NOMO-1 treated with DMSO at 0.1 percent for 48 hours (cell line): ENCODE measurements around the gene ACACA.
A peak's percentile ranks its signal among the peaks of the same experiment; 100 is the strongest.

Experiments
- DNase-seq: peaks from one replicate; lab custom pipeline; 2025; ENCODE audit not compliant: unreplicated experiment; lab: John Stamatoyannopoulos, UW

Gene ACACA

DNA sequence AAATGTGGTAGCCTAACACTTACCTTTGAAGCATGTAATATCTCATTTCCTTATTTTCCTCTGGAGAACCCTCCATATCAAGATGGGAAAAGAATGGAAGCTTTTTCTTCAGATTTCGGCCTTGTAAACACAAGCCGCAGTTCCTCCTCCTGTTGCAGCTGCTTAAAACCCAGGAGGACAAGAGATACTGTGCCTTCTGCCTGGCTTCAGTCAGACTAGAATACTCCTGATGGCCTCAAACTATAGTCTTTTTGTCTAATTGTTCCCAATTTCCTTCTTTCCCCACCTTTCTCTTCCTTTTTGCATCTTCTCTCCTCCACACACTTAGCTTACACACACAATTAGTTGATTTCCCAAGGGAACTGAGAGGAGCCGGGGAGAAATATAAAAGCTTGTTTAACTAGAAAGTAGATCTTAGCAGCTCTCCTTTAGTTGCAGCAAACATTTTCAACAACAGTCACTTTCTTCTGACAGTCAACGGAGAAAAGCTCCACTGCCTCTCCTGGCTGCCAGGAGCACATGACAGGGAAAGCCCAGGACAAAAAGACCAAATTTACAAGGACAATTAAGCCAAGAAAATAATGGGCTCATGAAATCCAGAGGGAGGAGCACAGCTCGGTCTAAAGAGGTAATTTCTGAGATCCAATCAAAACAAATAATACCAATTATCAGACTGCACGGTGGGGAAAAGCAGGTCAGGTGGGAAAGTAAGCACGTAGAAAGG lies 107.2 kb downstream of the ACACA start:
- no peak for DNase-seq

DNA sequence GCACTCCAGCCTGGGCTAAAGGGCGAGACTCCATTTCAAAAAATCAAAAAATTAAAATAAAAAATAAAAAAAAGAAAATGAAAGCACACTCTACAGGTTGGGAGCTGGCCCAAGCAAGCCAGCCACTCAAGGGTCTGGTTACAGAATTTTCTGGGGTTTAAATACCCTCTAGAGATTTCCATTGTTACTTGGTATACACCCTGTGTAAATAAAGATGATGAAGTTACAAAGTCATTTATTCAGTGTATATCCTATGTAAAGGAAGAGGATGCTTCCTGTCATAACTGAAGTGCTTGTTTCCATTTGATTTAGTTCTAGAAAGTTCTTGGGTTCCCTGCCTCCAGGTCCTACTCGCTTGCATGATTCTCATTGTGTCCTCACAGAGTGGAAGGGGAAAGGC lies 110.7 kb downstream of the ACACA start:
- DNase-seq: no peak

GRCh38 chr17:37294888-37295287 lies 111.7 kb downstream of the ACACA start:
- no peak for DNase-seq

DNA sequence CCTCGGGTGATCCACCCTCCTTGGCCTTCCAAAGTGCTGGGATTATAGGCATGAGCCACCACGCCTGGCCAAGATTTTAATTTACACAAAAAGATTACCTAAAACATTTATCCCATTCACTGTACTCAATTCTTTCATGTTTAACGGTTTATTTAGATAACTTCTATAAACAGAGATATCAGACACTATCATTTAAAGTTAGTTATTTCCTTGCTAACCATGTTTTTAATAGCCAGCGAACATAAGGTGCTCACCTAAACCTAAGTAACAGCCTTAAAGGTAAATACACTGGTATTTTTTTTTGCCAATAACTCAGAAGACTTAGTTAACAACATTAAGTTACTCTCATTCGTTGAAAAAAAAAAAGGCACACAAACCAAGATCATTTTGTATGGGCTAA lies 112.9 kb downstream of the ACACA start:
- no peak for DNase-seq

GRCh38 chr17:37292429-37293139 lies 114.1 kb downstream of the ACACA start:
- DNase-seq: peak; percentile 84

DNA sequence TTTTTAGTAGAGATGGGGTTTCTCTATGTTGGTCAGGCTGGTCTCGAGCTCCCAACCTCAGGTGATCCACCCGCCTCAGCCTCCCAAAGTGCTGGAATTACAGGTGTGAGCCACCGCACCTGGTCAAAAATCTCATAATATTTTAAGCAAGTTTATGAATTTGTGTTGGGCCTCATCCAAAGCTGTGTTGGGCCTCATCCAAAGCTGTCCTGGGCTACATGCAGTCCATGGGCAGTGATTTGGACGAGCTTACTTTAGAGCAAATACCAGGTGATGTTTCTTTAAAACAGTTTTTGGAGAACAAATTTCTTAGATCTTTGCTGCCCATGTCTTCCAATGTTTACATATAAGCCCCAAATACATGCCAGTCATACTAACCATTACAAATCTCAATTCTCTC lies 115.3 kb downstream of the ACACA start:
- DNase-seq: no peak

GRCh38 chr17:37286430-37286829 lies 120.2 kb downstream of the ACACA start:
- DNase-seq: no peak

GRCh38 chr17:37284191-37284590 lies 122.4 kb downstream of the ACACA start:
- no peak for DNase-seq

DNA sequence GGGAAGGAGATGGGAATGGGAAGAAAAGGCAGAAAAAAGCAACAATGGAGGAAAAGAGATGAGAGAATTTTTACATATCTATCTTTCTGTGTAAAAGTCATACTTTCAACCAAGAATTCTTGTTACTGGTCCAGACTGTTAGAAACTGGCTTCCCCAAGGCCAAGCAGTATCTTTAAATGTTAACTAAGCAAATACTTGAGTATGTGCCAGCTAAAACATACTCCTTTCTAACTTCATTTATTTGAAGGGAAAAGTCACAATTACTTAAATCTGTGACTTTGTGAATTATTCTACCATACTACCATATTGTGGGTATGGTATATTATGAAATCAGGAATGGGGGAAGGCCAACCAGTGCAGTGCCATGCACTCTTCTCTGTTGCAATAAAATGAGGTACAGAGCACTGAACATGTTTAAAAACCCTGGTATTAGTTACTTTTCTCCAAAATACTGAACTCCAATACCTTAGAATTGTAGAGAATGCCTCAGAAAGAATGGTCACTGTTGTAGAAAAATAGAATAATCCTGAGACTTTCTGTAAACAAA lies 123.1 kb downstream of the ACACA start:
- DNase-seq: no peak

GRCh38 chr17:37280841-37281240 lies 125.8 kb downstream of the ACACA start:
- DNase-seq: no peak

DNA sequence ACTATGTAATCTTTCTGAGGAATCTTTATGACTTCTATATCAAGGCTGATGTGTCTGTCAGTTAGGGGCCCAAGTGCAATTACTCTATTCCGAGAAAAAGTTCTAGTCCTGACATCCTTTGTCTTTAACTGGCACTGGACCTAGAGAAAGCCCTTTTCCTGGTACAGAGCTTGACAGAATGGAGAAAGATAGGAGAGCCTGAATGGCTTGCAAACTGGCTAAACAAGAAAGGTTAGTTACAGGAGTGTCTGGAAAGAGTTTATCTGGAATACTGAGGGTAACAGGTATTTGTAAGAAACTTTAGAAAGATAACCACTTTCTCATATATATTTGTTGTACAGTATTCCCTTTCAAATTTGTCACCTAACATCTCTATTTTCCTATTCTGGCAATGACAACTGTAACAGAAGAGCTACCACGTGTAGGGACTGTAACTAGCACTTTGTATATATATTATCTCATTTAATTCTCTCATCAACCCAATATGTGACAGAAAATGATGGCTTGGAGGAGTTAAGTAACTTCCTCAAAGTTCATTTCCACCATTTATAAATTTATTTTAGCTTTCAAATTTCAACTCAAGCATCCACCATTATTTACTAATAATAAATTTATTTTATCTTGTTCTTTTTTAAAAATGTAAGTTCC lies 128.3 kb downstream of the ACACA start:
- DNase-seq: no peak

DNA sequence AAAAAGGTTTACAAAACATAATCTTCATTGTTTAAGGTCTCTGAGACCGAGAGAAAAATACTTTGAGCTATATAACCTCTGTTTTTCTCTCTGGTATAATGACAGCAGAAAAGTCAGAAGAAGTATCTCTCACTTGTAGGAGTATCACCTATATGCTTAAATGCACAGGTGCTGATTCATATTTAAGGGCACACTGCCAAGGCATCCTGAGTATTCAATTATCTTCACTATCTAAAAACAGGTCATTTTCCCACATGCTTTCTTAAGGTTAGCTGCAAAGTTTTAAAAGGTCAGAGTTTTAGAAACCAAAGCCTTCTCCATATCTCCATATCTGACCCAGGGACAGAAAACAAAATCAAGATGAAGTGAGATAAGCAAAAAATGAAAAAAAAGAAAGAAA lies 130.2 kb downstream of the ACACA start:
- DNase-seq: no peak

DNA sequence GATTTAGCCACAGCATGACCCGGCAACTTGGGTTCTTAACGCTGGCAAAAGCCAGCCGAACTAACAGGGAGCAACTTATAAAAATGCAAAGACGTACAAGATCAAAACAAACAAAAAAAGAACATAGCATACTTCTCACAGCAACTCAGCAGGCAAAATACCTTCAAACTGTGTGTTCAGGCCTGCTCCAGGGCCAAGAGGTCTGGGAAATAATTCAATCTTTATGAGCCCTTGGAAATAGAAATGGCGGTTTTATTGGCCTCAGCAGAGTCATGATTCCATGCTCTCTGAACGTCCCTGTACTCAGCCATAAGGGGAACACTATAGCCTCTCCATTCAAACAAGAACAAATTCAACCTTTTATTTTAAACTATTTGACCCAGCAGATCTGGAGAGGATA lies 132.2 kb downstream of the ACACA start:
- DNase-seq: no peak

DNA sequence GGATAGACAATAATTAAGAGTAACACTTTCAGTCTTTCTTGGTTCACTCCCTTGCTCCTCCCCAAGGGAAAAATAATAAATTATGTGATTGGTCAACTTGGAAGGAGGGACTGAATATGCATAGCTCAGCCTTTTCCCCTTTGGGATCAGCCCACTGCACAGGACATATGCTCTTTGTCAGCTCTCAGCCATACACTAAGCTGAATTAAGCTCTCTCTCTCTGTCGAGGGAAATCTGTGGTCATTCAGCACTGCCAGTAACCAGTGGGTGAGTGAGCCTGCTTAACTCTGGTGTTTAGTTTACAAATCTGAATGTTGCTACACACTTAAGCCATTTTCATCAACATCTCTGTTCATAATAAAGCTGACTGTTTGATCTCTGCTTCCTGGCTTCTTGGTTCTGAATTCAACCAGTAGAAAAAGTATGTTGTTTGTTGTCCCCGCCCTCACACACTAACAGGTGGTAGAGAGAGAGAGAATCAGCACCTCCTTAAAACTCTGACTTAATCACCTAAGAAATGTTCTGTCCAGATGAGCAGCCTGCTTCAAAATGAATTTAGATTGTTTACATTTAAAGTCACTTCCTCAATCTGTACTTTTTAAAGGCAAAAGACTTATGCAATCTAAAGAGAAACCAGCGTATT lies 133.1 kb downstream of the ACACA start:
- DNase-seq: peak; percentile 74

GRCh38 chr17:37265446-37266173 lies 141.0 kb downstream of the ACACA start:
- DNase-seq: no peak

- no peak for DNase-seq
These were observed 145.3 kb downstream of the ACACA start for GRCh38 chr17:37261286-37261685.

DNA sequence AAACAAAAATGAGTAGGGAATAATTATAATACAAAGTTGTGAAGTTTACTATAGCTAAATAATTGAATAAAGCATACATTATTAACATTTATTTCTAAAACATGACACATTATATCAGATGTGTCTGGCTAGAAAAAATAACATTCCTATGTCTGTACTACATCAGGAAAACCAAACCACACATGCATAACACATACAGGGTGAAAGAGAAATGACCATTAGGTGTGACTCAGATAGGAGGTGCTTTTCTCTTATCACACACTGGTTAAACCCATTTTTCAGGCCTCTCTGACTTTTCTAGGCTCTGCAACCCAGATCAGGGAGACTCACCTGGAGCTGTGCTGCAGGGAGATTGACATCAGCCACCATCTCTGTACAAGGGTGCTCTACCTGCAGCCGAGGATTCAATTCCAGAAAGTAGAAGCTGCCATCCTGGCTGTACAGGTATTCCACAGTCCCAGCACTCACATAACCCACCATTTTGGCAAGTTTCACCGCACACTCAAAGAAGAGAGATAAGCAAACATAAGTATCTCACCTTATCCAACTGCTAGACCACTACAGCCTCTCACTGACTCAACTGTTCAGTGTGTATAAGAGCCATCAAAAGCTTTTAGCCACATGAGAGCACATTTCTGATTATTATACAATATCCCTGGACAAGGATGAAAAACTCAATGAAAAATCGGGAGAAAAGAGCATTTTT lies 147.5 kb downstream of the ACACA start:
- no peak for DNase-seq

GRCh38 chr17:37256627-37257026 lies 150.0 kb downstream of the ACACA start:
- no peak for DNase-seq

DNA sequence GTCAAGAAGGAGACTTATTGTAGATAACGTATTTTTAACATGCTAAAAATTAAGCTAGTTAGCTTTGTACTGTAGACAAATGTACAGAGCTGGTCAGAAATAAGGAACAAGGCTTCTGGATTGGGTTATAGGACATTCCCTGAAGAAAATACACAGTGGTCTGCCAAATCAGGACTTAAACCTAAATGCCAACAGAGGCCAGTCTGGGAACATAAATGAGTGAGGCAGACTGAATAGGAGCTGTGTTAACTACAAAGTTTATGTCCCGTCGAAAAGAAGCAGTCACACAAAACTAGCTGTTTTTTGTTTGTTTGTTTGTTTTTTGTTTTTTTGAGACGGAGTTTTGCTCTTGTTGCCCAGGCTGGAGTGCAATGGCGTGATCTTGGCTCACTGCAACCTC lies 151.2 kb downstream of the ACACA start:
- DNase-seq: no peak

GRCh38 chr17:37247825-37248224 lies 158.8 kb downstream of the ACACA start:
- peak; percentile 17 for DNase-seq
